Pons (tissue), 1 donor: Measurements from ENCODE around the gene ADAMTS17.

ENCODE experiments used
- DNase-seq: peaks from one replicate; pipeline ENCODE4 v3.0.0-alpha.2; 2016; ENCODE audit warnings: low spot score

The ADAMTS17 gene

GRCh38 chr15:100310513-100311153 lies 31.1 kb downstream of the ADAMTS17 start:
- DNase-seq, result no peak

- no peak for DNase-seq
Measured at GRCh38 chr15:100310041-100310405, 31.8 kb downstream of the ADAMTS17 start.

- DNase-seq, result no peak
Measured at GRCh38 chr15:100309109-100310040, 32.4 kb downstream of the ADAMTS17 start.

GRCh38 chr15:100308608-100309007 lies 33.2 kb downstream of the ADAMTS17 start:
- DNase-seq, result no peak

- peak; percentile 7 for DNase-seq
Measured at GRCh38 chr15:100308213-100308600, 33.6 kb downstream of the ADAMTS17 start.

- DNase-seq, result no peak
Measured at GRCh38 chr15:100307241-100308212, 34.2 kb downstream of the ADAMTS17 start.

- no peak for DNase-seq
Measured at GRCh38 chr15:100306098-100306497, 35.7 kb downstream of the ADAMTS17 start.

GRCh38 chr15:100301910-100302431 lies 39.8 kb downstream of the ADAMTS17 start:
- DNase-seq, result no peak

GRCh38 chr15:100298257-100298656 lies 43.5 kb downstream of the ADAMTS17 start:
- DNase-seq, result no peak

GRCh38 chr15:100297812-100298211 lies 44.0 kb downstream of the ADAMTS17 start:
- no peak for DNase-seq

GRCh38 chr15:100295939-100296565 lies 45.7 kb downstream of the ADAMTS17 start:
- DNase-seq, result no peak

GRCh38 chr15:100292010-100292409 lies 49.8 kb downstream of the ADAMTS17 start:
- no peak for DNase-seq

- no peak for DNase-seq
Measured at GRCh38 chr15:100291106-100291505, 50.7 kb downstream of the ADAMTS17 start.

GRCh38 chr15:100285641-100286295 lies 56.0 kb downstream of the ADAMTS17 start:
- no peak for DNase-seq

- DNase-seq, result no peak
Measured at GRCh38 chr15:100284701-100285100, 57.1 kb downstream of the ADAMTS17 start.

- DNase-seq, result no peak
Measured at GRCh38 chr15:100284191-100284590, 57.6 kb downstream of the ADAMTS17 start.

- DNase-seq, result no peak
Measured at GRCh38 chr15:100281096-100281917, 60.5 kb downstream of the ADAMTS17 start.

- DNase-seq, result no peak
Measured at GRCh38 chr15:100279849-100280248, 61.9 kb downstream of the ADAMTS17 start.

GRCh38 chr15:100279446-100279845 lies 62.3 kb downstream of the ADAMTS17 start:
- no peak for DNase-seq
